Stomach (tissue), 4 donors: ENCODE results near the gene TBX15.

Experiments
- CTCF ChIP-seq, 7 experiments: fragments of 450-650 bp in 4 of 7; fragments of 200-600 bp in 3 of 7; sonication (generic) in 3 of 7; IDR thresholded peaks; one replicate each; pipeline ENCODE4 v1.5.1; 2016 to 2019; ENCODE audit warnings: antibody characterized with exemption in 7 of 7, control low read depth in 2 of 7, mild to moderate bottlenecking in 1 of 7
- POLR2AphosphoS5 ChIP-seq, 3 donors: sonication (generic); formaldehyde crosslinking; IDR thresholded peaks; one replicate each; pipeline ENCODE4 v1.6.1; 2016; ENCODE audit warnings: antibody characterized with exemption in 3 of 3

- no peak for TF ChIP-seq POLR2AphosphoS5 (IDR thresholded peaks at IDR 0.05)
- TF ChIP-seq CTCF (IDR thresholded peaks at IDR 0.05): no peak
Observed at GRCh38 chr1:118992868-118993699, 4.9 kb upstream of the TBX15 start.
